ENCODE data around the gene ADGRL1. TPM values are rescaled to one million over a fixed set of nuclear protein-coding genes. Genes with fewer than 3 reads are reported as not detected.
"Not testable (repeated sequence)": the region's sequence is repeated elsewhere in the genome, so short reads cannot be mapped to it uniquely, and the experiment has no call there.

The ADGRL1 gene
- total and polyA plus RNA-seq, 9 of the 15 experiments (the other 6 are each of a cell fraction or from before 2014, with no cell fraction given): 0.14 to 37.0 (median 8.6) TPM

DNA sequence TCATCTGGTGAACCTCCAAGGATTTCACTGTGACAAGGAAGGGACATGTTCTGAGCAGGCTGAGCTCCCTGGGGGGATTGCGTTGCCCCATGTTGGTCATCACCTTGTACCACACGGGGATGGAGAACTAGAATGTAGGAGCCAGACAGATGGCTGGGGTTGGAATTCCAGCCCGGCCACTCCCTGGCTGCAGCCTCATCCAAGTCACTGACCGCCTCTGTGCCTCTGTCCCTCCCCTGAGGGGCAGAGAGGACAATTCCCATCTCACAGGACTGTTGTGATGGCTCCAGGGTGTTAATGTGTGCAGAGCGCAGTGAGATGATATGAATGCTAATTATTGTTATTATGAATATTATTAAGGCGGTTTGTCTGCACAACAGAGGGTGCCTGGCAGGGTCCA lies 24.1 kb downstream of the ADGRL1 start:
- TF ChIP-seq, protein P1, sequence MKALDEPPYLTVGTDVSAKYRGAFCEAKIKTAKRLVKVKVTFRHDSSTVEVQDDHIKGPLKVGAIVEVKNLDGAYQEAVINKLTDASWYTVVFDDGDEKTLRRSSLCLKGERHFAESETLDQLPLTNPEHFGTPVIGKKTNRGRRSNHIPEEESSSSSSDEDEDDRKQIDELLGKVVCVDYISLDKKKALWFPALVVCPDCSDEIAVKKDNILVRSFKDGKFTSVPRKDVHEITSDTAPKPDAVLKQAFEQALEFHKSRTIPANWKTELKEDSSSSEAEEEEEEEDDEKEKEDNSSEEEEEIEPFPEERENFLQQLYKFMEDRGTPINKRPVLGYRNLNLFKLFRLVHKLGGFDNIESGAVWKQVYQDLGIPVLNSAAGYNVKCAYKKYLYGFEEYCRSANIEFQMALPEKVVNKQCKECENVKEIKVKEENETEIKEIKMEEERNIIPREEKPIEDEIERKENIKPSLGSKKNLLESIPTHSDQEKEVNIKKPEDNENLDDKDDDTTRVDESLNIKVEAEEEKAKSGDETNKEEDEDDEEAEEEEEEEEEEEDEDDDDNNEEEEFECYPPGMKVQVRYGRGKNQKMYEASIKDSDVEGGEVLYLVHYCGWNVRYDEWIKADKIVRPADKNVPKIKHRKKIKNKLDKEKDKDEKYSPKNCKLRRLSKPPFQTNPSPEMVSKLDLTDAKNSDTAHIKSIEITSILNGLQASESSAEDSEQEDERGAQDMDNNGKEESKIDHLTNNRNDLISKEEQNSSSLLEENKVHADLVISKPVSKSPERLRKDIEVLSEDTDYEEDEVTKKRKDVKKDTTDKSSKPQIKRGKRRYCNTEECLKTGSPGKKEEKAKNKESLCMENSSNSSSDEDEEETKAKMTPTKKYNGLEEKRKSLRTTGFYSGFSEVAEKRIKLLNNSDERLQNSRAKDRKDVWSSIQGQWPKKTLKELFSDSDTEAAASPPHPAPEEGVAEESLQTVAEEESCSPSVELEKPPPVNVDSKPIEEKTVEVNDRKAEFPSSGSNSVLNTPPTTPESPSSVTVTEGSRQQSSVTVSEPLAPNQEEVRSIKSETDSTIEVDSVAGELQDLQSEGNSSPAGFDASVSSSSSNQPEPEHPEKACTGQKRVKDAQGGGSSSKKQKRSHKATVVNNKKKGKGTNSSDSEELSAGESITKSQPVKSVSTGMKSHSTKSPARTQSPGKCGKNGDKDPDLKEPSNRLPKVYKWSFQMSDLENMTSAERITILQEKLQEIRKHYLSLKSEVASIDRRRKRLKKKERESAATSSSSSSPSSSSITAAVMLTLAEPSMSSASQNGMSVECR (CRISPR knock-in tag; IDR thresholded peaks at IDR 0.05): no peak
- no peak for TF ChIP-seq EZH2 (IDR thresholded peaks at IDR 0.05; ENCODE audit: borderline replicate concordance, low read depth, low read length)
- TF ChIP-seq, protein P2, sequence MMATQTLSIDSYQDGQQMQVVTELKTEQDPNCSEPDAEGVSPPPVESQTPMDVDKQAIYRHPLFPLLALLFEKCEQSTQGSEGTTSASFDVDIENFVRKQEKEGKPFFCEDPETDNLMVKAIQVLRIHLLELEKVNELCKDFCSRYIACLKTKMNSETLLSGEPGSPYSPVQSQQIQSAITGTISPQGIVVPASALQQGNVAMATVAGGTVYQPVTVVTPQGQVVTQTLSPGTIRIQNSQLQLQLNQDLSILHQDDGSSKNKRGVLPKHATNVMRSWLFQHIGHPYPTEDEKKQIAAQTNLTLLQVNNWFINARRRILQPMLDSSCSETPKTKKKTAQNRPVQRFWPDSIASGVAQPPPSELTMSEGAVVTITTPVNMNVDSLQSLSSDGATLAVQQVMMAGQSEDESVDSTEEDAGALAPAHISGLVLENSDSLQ (IDR thresholded peaks at IDR 0.05): no peak
- TF ChIP-seq, protein P3, sequence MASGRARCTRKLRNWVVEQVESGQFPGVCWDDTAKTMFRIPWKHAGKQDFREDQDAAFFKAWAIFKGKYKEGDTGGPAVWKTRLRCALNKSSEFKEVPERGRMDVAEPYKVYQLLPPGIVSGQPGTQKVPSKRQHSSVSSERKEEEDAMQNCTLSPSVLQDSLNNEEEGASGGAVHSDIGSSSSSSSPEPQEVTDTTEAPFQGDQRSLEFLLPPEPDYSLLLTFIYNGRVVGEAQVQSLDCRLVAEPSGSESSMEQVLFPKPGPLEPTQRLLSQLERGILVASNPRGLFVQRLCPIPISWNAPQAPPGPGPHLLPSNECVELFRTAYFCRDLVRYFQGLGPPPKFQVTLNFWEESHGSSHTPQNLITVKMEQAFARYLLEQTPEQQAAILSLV (tag; IDR thresholded peaks at IDR 0.05): no peak
- TF ChIP-seq SMARCA4 (IDR thresholded peaks at IDR 0.05): no peak
- no peak for TF ChIP-seq KLF16 (IDR thresholded peaks at IDR 0.05)
- TF ChIP-seq SAFB (IDR thresholded peaks at IDR 0.05; ENCODE audit: borderline replicate concordance, low read depth, low read length): no peak
- TF ChIP-seq NCOA2 (IDR thresholded peaks at IDR 0.05; ENCODE audit: partially characterized antibody in 2 of 2): no peak
- no peak for TF ChIP-seq ZNF3 (CRISPR knock-in tag; IDR thresholded peaks at IDR 0.05)
- TF ChIP-seq KLF10 (CRISPR knock-in tag; IDR thresholded peaks at IDR 0.05): no peak
- H3K9ac ChIP-seq (ENCODE audit: insufficient read depth in 1 of 2, low read depth in 2 of 2, low read length in 2 of 2): no peak overlapping the region
- DNase-seq (ENCODE audit: extremely low read depth in 1 of 4, low spot score in 3 of 4) (no peak), ATAC-seq (no peak), FAIRE-seq (no peak)
- intact Hi-C loops (cut with micrococcal nuclease): no loop called here
- H3K9me1 ChIP-seq (ENCODE audit: control insufficient read depth, insufficient read depth, low read length): no peaks in the 10 kb centered on the region
- in situ Hi-C loops (cut with MboI): no loop called here
- WGBS (ENCODE audit: insufficient coverage, low coverage, missing lambda C conversion rate): 80% methylated on average over 6 of the region's 6 CpGs
- no peak overlapping the region for H3K4me3 ChIP-seq
- H3K27me3 ChIP-seq (ENCODE audit: control insufficient read depth in 2 of 2, insufficient read depth in 2 of 2, low read length in 2 of 2): no peaks in the 10 kb centered on the region
- CTCF ChIA-PET (ENCODE audit: low intra/inter-chr PET ratio): no interaction called here
- H2AFZ ChIP-seq (ENCODE audit: low read depth, low read length): no peak overlapping the region
- no peaks in the 10 kb centered on the region for H3K79me2 ChIP-seq (ENCODE audit: control insufficient read depth, insufficient read depth, low read length)
- BruUV-seq (replicated peaks): no TSS peak
- no peaks in the 10 kb centered on the region; the same call in 1 of the 2 replicates for H4K20me1 ChIP-seq (replicated peaks; ENCODE audit: control insufficient read depth, insufficient read depth, low read length)
- no peaks in the 10 kb centered on the region for H3K9me3 ChIP-seq (replicated peaks; ENCODE audit: control insufficient read depth, insufficient read depth, low read depth, low read length)
- H3K27ac ChIP-seq (ENCODE audit: extremely low read depth, low read depth, low read length): no peak overlapping the region
- H3K4me2 ChIP-seq (ENCODE audit: insufficient read depth, low read length): no peak overlapping the region
- POLR2A ChIA-PET: no interaction called here
- H3K4me1 ChIP-seq (replicated peaks in 1 of 2; ENCODE audit: control insufficient read depth in 2 of 2, insufficient read depth in 2 of 2, low read length in 2 of 2): peaks cover 0 to 7% of the 10 kb centered on the region in 2 experiments; a peak in 2 of 5 replicates
- peaks cover 10% of the 10 kb centered on the region; the same call in 1 of the 3 replicates for H3K36me3 ChIP-seq (ENCODE audit: control insufficient read depth, insufficient read depth, low read length)

DNA sequence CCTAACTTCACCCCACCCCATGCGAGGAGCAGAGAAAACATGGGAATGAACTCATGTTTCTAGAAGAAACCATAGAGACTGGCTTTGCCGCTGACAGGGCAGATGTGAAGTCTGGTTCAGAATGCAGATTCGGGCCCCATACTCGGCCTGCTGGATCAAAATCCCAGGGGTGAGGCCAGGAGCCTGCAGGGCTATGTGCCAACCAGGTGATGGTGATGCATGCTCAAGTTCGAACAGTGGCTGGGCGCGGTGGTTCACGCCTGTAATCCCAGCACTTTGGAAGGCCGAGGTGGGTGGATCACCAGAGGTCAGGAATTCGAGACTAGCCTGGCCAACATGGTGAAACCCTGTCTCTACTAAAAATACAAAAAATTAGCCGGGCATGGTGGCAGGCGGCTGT lies 24.8 kb downstream of the ADGRL1 start:
- H3K4me2 ChIP-seq (ENCODE audit: insufficient read depth, low read length); H3K9me1 ChIP-seq (ENCODE audit: control insufficient read depth, insufficient read depth, low read length); H3K9me3 ChIP-seq (replicated peaks; ENCODE audit: control insufficient read depth, insufficient read depth, low read depth, low read length); H4K20me1 ChIP-seq (replicated peaks; ENCODE audit: control insufficient read depth, insufficient read depth, low read length); ATAC-seq; H3K4me1 ChIP-seq (replicated peaks in 1 of 2; ENCODE audit: control insufficient read depth in 2 of 2, insufficient read depth in 2 of 2, low read length in 2 of 2); H3K79me2 ChIP-seq (ENCODE audit: control insufficient read depth, insufficient read depth, low read length); CTCF ChIA-PET (ENCODE audit: low intra/inter-chr PET ratio); H3K9ac ChIP-seq (ENCODE audit: insufficient read depth in 1 of 2, low read depth in 2 of 2, low read length in 2 of 2); BruUV-seq (replicated peaks); H3K4me3 ChIP-seq; FAIRE-seq; in situ Hi-C loops (cut with MboI); H2AFZ ChIP-seq (ENCODE audit: low read depth, low read length); DNase-seq (ENCODE audit: extremely low read depth in 1 of 4, low spot score in 3 of 4); H3K27ac ChIP-seq (ENCODE audit: extremely low read depth, low read depth, low read length); POLR2A ChIA-PET; intact Hi-C loops (cut with micrococcal nuclease); H3K27me3 ChIP-seq (ENCODE audit: control insufficient read depth in 2 of 2, insufficient read depth in 2 of 2, low read length in 2 of 2): not testable (repeated sequence)
- WGBS (ENCODE audit: insufficient coverage, low coverage, missing lambda C conversion rate): 79% methylated on average over 11 of the region's 12 CpGs
- peaks cover 10% of the 10 kb centered on the region; the same call in 1 of the 3 replicates for H3K36me3 ChIP-seq (ENCODE audit: control insufficient read depth, insufficient read depth, low read length)
